ENCODE measurements around the gene FXR1. TPM values are rescaled to one million over a fixed set of nuclear protein-coding genes. Genes with fewer than 3 reads are reported as not detected.

FXR1 gene
- total RNA-seq, 1 experiment from 2014 or later = 245 TPM

- POLR2A ChIA-PET = interaction anchor here (0.5 kb wide), 1 partner anchor 24 kb away, joined by 5 read pairs; no protein-coding TSS in a partner anchor
- Mint-ChIP-seq H3K4me1 (peaks cover 9% of the 10 kb centered on the region), H3K27me3 (ENCODE audit: low read depth) (no peaks in the 10 kb centered on the region), H3K27ac (no peak overlapping the region), H3K36me3 (peaks cover 19% of the 10 kb centered on the region), H3K9me3 (no peaks in the 10 kb centered on the region), H3K4me3 (no peak overlapping the region)
- CTCF ChIA-PET = interaction anchor here (0.9 to 1.3 kb wide), 3 partner anchors 9 to 176 kb away, joined by 3 to 4 read pairs (median 3); partner anchors contain the start of gene DNAJC19
- ATAC-seq (no peak), DNase-seq (ENCODE audit: low spot score) (no peak)
- TF ChIP-seq E2F5 (CRISPR knock-in tag; IDR thresholded peaks at IDR 0.05) (no peak), CBFB (CRISPR knock-in tag; IDR thresholded peaks at IDR 0.05; ENCODE audit: low read depth) (no peak), ZSCAN18 (CRISPR knock-in tag; IDR thresholded peaks at IDR 0.05) (no peak), RELA (CRISPR knock-in tag; IDR thresholded peaks at IDR 0.05; ENCODE audit: borderline replicate concordance) (no peak), FOXP1 (CRISPR knock-in tag; IDR thresholded peaks at IDR 0.05; ENCODE audit: borderline replicate concordance) (no peak), CREM (CRISPR knock-in tag; IDR thresholded peaks at IDR 0.05) (no peak), USF1 (CRISPR knock-in tag; IDR thresholded peaks at IDR 0.05) (no peak), PRDM15 (CRISPR knock-in tag; IDR thresholded peaks at IDR 0.05) (no peak), ZBTB21 (CRISPR knock-in tag; IDR thresholded peaks at IDR 0.05; ENCODE audit: borderline replicate concordance) (no peak), HMGXB4 (CRISPR knock-in tag; IDR thresholded peaks at IDR 0.05) (no peak), E2F4 (CRISPR knock-in tag; IDR thresholded peaks at IDR 0.05; ENCODE audit: borderline replicate concordance, low read depth) (no peak), MLX (CRISPR knock-in tag; IDR thresholded peaks at IDR 0.05) (no peak), ESRRA (CRISPR knock-in tag; IDR thresholded peaks at IDR 0.05; ENCODE audit: borderline replicate concordance) (no peak), IRF2 (CRISPR knock-in tag; IDR thresholded peaks at IDR 0.05; ENCODE audit: borderline replicate concordance, low read depth) (no peak), STAT6 (CRISPR knock-in tag; conservative IDR thresholded peaks at IDR 0.05; ENCODE audit: low read depth) (no peak), SMAD3 (CRISPR knock-in tag; IDR thresholded peaks at IDR 0.05; ENCODE audit: borderline replicate concordance) (no peak)
These were observed 68.1 kb downstream of the FXR1 start for GRCh38 chr3:180980611-180981010.
